ENCODE data around the gene DRG2.
A peak's percentile ranks its signal among the peaks of the same experiment; 100 is the strongest.

The DRG2 gene

DNA sequence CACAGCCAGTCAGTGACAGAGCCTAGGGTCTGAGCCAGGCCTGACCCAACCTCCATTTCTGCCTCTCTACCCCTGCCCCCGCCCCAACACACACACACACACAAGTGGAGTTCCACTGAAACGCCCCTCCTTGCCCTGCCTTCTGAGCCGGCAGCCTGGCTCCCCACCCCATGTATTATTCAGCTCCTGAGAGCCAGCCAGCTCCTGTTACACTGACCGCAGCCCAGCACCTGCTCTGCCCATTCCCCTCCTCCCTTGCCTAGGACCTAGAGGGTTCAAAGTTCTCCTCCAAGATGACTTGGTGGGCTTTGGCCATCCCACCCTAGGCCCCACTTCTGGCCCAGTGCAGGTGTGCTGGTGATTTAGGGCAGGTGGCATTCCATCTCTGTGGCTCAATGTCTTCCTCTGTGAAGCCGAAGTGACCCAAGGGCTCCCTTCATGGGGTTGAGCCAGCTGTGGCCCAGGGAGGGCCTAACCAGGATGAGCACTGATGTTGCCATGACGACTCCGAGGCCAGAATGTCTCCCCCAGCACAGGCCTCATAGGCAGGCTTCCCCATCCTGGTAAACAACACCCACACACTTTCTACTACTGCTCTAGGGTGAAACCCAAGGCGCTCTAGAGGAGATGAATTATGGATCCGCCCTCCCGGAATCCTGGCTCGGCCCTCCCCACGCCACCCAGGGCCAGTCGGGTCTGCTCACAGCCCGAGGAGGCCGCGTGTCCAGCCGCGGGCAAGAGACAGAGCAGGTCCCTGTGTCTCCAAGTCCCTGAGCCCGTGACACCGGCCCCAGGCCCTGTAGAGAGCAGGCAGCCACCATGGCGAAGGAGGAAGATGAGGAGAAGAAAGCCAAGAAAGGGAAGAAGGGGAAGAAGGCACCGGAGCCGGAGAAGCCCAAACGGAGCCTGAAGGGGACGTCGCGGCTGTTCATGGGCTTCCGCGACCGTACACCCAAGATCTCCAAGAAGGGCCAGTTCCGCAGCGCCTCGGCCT, 30.5 kb downstream of the DRG2 start:
- no peak for DNase-seq

DNA sequence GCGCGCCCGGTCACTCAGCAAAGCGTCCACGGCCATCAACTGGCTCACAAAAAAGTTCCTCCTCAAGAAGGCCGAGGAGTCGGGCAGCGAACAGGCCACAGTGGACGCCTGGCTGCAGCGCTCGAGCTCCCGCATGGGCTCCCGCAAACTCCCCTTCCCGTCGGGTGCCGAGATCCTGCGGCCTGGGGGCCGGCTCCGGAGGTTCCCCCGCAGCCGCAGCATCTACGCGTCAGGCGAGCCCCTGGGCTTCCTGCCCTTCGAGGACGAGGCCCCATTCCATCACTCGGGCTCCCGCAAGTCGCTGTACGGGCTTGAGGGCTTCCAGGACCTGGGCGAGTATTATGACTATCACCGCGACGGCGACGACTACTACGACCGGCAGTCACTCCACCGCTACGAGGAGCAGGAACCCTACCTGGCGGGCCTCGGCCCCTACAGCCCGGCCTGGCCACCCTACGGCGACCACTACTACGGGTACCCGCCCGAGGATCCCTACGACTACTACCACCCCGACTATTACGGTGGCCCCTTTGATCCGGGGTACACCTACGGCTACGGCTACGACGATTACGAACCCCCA, 31.5 kb downstream of the DRG2 start:
- DNase-seq = no peak

DNA sequence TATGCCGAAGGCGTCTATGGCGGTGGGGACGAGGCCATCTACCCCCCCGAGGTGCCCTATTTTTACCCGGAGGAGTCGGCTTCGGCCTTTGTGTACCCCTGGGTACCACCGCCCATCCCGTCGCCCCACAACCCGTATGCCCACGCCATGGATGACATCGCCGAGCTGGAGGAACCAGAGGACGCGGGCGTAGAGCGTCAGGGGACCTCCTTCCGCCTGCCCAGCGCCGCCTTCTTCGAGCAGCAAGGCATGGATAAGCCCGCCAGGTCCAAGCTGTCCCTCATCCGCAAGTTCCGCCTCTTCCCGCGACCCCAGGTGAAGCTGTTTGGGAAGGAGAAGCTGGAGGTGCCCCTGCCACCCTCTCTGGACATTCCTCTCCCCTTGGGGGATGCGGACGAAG, 32.2 kb downstream of the DRG2 start:
- DNase-seq = no peak

DNA sequence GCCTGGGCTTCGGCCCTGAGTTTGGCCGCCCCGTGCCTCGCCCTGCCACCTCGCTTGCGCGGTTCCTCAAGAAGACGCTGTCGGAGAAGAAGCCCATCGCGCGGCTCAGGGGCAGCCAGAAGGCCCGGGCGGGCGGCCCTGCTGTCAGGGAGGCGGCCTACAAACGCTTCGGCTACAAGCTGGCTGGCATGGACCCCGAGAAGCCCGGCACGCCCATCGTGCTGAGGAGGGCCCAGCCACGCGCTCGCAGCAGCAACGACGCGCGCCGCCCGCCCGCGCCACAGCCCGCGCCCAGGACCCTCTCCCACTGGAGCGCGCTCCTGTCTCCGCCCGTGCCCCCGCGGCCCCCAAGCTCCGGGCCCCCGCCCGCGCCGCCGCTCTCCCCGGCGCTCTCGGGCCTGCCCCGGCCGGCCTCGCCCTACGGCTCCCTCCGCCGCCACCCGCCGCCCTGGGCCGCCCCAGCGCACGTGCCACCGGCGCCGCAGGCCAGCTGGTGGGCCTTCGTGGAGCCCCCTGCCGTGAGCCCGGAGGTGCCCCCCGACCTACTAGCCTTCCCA, 32.8 kb downstream of the DRG2 start:
- DNase-seq = no peak

DNA sequence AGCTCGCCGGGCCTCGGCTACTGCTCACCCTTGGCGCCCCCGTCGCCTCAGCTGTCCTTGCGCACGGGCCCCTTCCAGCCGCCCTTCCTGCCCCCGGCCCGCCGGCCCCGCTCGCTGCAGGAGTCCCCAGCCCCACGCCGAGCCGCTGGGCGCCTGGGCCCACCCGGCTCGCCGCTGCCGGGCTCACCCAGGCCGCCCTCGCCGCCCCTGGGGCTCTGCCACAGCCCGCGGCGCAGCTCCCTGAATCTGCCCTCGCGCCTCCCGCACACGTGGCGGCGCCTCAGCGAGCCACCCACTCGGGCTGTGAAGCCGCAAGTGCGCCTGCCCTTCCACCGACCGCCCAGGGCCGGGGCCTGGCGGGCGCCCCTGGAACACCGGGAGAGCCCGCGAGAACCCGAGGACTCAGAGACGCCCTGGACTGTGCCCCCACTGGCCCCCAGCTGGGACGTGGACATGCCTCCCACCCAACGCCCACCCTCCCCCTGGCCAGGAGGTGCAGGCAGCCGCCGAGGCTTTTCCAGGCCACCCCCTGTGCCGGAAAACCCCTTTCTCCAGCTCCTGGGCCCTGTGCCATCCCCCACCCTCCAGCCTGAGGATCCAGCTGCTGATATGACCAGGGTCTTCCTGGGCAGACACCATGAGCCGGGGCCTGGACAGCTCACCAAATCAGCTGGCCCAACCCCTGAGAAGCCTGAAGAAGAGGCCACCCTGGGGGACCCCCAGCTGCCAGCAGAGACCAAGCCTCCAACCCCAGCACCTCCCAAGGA, 33.6 kb downstream of the DRG2 start:
- DNase-seq = no peak

DNA sequence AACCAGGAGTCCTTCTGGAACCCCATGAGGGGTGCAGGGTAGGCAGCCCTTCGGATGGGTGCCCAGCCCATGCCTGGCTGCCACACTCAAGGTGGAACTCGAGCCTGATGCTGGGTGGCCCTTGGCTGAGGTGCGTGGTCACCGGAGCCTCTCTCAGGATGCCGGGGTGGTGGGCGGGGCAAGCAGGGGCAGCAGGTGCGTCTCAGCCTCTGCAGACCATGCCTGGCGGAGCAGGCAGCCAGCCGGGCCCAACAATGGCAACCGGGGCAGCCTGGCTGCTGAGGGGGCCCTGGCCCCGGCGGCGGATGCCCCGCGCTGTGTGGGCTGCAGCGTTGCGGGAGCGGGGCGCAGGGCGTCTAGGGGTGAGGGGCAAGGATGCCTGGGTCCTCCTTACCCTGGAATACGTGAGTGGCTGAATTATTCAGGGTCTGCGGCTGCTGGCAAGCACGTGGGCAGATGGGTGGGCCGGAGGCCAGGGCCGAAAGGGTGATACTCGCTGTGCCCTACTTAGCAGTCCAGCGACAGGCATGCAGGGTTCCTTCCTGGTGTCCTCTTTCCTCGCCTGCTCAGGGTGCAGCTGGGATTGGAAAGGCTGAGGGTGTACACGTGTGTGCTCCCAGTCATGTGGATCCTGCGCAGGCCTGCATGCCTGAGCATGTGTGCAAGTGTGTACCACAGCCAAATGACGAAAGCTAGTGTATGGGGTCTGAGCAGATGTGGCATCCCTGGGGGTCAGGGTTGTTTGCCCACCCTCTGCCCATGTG, 35.4 kb downstream of the DRG2 start:
- no peak for DNase-seq

DNA sequence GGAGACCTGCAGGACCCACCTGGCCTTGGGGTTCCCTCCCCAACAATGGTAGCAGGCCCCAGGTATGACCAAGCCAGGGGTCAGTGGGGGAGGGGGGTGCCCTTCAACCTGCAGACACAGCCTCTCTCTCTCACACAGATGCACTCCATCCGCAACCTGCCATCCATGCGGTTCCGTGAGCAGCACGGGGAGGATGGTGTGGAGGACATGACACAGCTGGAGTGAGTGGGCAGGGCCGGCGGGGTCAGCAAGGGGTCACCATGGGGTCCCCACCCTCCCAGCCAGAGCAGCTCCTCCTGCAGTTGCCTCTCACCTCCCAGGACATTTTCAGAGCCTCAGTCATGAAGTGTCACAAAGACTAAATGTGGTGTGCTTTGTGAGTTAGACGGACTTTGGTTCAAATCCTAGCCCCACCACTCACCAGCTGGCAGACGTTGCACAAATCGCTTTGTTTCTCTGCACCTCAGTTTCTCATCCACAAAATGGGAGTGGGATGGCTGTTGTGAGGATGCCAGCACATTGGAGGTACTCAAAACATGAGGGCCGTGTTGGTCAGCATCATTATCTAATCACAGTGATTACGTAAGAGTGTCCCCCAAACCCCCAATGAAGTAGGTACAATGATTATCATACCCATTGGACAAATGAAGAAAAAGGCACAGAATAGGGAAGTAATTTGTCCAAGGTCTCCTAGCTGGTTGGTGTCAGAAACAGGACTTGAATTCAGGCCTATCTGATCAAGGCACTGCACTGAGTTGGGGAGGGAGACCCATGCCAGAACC, 36.8 kb downstream of the DRG2 start:
- no peak for DNase-seq

DNA sequence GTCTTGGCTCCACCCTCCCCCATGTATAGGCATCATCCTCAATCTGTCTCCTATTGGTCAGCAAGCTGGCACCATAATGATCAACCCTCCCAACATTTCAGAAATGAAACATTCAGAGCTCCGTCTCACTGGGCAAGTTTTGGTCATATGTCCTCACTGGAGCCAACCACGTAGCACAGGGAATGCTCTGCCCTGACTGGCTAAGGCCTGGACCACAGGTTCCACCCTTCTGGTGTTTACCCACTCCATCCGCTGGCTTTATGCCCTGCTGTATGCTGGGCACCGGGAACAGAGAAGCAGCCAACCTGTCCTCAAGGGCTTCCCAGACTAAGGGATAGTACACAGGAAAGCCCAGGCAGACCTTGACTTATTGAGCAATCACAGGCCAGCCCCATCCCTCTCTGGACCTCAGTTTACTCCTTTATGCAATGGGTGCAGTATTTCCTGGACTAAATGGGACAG, 41.3 kb downstream of the DRG2 start:
- peak; percentile 26 for DNase-seq

DNA sequence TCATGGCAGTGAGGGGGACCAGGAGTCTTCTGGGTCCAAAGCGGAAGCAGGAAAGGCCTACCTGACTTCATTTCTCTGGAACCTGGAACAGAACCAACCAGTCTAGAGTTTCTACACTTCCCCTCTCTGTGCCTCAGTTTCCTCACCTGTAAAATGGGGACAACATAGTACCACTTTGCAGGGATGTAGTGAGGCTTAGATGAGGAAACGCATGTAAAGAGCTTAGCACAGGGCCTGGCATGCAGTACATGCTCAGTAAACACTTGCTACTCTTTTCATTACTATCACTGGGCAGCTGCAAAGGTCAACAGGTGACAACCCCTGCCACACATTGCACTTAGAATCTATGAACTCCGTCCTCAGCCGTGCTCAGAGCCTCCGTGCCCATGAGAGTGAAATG, 45.0 kb downstream of the DRG2 start:
- no peak for DNase-seq

DNA sequence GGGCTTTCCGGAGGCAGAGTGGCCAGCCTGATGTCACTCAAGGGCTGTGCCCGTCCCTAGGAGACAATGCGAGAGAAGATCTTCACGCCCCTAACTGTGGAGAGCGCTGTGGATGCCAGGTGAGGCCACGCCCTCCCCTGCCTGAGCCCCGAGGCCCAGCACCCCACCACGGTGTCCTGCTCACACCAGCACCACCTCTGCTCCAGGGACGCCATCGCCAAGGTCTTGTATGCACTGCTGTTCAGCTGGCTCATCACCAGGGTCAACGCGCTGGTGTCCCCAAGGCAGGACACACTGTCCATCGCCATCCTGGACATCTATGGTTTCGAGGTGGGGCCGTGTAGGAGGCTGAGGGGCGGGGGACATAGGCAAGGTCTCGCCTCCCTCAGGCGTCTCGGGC, 48.6 kb downstream of the DRG2 start:
- no peak for DNase-seq

DNA sequence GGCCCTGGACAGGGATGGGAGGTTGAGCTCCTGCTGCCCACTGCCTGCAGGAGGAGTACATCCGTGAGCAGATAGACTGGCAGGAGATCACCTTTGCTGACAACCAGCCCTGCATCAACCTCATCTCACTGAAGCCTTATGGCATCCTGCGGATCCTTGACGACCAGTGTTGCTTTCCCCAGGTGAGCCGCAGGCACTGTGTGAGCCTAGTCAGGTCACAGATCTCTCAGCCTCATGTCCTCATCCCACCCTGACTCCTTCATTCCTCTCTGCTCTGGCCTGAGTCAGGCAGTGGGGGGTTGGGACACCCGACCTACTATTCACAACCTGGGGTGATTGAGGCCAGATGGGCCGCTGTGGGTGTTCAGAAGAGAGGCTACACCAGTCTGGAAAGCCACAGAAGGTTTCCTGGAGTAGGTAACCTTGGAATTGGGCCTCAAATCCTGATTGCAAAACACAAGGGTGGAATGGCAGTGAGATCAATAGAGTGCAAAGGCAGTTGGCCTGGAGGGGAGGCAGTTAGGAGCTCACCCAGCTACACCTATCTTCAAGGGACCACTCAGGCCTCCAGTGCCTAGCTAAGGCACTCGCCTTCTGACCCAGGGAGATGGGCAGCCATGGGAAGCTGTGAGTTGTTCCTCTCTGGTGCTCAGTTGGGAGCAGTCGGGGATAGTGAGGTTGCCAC, 50.5 kb downstream of the DRG2 start:
- DNase-seq = no peak

DNA sequence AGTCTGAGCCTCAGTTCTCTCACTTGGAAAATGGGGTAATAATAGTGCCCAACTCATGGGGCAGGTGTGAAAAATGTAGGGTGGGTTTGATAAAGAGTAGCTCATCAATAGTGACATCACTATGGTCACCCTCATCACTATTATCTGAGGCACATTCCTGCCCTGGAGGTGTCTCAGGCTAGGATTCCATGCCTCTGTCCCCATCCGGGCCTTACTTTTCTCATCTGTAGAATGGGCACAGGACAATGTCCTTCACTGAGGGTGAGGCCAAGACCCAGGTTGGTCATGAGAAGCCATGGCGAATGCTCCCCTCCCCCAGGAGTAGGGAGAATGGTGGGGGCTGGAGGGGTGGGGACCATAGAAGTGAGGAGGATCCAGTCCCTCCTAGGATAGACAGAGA, 51.3 kb downstream of the DRG2 start:
- no peak for DNase-seq

DNA sequence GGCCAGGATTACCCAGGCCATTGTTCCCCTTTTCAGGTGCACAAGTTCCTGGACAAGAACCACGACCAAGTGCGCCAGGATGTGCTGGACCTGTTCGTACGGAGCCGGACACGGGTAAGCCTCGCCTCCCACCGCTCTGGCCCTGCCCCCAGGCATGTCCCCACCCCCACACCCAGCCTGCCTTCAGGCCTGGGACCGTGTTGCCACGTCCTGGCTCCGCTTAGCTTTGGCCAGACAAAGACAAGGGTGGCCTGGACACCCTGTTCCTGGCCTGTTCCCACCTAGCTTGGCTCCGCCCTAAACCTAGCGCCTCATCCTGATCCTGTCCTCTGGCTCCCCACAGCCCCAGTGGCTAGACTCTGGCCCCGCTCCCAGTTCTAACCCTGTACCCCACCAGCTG, 51.8 kb downstream of the DRG2 start:
- DNase-seq = no peak

DNA sequence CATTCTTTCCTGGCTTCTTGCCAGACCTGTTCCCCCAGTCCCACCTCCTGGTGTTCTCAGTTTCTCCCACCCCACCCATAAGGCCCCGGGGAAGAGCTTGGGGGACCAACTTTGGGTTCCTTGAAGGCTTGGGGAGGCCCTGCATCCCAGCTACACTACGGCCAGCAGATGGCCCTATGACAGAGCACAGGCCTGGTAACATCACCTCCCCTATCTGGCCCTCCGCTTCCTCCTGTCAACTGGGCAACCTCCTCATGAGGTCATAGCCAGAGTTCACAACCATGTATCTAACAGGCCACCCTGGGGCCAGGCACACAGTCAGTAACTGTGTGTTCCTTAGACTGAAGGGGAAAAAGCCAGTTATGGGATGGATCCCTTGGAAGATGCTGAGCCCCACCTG, 52.2 kb downstream of the DRG2 start:
- no peak for DNase-seq

DNA sequence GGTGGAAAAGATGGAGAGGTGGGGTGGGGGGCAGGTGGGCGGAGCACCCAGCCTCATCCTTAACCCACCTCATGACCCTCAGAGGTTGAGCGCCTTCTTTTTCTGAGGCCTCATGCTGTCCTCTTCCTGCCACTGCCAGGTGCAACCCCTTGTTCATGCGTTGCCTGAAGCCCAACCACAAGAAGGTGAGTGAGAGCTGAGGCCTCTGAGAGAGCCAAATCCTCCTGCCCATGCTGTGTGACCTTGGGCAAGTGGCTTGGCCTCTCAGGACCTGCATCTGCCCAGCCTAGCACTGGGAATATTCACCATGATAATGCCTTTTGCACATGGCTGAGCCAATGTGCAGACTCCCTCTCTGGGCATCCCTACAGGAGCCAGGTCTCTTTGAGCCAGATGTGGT, 52.9 kb downstream of the DRG2 start:
- DNase-seq = no peak

DNA sequence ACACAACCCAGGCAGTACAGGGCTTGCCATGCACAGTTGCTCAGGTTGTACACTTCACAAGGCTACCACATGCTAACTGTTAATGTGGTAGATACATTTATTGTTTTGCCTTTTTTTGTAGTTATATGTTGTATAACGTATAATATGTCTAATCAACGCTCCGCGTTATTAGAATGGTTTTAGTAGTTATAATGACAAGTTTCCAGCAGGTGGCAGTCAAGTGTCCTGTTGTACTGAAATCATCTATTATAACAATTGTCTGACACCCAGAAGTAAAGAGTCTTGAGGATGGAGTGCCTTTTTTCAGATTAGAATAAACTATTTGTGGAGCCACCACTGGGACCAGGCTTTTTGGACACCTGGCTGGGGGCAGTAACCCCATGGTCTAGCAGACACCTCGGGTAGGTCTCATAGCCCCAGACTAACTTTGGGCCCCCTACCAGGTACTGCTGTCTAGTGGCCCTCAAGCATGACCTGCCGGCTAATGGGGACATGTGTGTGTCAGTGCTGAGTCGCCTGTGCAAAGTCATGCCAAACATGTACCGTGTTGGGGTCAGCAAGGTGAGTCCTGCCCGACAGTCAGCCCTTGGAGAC, 53.6 kb downstream of the DRG2 start:
- peak; percentile 43 for DNase-seq

DNA sequence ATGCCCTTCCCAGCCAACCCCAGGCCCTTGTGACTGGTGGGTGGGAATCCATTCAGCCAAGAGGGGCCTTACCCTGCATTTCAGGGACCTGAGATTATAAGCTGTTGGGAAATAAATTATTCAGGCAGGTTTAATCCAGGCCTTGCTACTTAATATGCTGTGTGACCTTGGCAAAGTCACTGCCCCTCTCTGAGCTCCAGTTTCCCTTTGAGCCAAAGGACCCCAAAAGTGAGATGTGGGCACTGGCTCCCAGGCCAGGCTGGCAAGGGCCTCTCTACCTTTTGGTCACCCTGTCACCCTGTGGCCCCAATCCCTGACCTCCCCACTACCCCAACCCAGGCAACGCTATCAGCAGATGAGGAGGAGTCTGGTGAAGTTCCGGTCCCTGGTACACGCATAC, 54.7 kb downstream of the DRG2 start:
- no peak for DNase-seq

DNA sequence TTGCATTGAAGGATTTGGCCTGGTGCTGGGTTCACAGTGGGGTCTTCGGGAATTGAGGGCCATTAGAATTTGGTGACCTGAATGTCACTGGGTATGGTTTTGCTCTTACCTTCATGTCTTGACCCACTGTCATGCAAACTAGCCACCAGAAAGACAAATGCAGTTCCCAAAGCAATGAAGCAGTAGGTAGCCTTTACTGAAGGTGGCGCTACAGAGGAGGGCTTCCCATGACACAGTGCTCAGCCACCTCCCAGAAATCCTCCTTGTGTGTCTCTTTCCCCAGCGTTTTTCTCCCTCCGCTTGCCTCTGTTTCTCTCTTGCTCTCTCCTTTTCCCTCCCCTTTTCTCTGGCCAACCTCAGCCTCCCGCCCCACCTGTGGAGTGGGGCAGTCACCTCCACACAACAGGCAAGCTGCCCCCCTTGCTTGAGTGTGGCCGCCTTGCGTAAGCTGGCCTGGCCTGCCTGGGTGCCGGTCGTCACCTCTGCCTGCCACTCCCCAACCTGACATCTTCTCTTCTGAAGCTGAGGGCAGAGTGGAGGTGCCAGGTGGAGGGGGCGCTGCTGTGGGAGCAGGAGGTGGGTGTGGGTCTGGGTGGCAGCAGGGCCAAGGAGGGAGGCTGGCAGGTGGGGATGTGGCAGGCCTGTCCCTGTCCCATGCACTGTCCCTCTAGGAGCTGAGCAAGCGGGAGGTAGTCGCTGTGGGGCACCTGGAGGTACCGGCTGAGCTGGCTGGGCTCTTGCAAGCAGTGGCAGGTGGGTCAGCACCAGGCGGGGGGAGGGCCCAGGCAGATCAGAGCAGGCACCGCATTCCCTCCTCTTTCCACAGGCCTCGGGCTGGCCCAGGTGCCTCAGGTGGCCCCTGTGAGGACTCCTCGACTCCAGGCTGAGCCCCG, 55.5 kb downstream of the DRG2 start:
- DNase-seq = no peak

DNA sequence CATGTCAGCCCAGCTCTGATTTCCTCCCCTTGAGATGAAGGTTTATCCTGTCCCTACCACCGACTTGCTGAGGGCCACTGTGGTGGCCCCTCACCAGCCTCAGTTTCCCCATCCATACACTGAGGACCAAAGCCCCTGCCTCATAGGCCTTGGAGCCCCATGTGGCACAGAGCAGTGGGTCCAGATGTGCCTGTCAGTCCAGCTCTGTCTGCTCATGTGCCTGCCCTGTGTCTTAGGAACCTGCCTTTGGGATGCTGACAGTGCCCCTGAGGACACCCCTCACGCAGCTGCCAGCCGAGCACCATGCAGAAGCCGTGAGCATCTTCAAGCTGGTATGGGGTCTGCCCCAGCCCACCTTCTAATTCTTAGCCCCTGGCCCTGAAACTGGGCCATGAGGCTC, 56.5 kb downstream of the DRG2 start:
- DNase-seq = no peak
